ENCODE data around the gene RAB6B. TPM values are rescaled to one million over a fixed set of nuclear protein-coding genes. Genes with fewer than 3 reads are reported as not detected.

Gene RAB6B
- total and polyA plus RNA-seq, 10 donors = 1.3 to 20.4 (median 8.5) TPM

GRCh38 chr3:133935843-133936769 is 40.4 kb upstream of the RAB6B start:
- H3K4me3 ChIP-seq = no peak overlapping the region
- H3K27ac ChIP-seq = no peak overlapping the region
- peaks cover 0 to 19% (median 2%) of the 10 kb centered on the region in 6 donors for H3K4me1 ChIP-seq
- H3K36me3 ChIP-seq = peaks cover 0 to 55% (median 0%) of the 10 kb centered on the region in 6 donors
- intact Hi-C loops (cut with DNase I; ENCODE audit: low total_unique reads) = no loop called here
- 80 to 91% (median 88%) methylated on average over 12 to 13 of the region's 13 CpGs for WGBS, 5 donors
- H3K27me3 ChIP-seq (replicated peaks in 1 of 7) = no peaks in the 10 kb centered on the region
- DNase-seq = peak; percentile 44
- no peaks in the 10 kb centered on the region for H3K9me3 ChIP-seq
- TF ChIP-seq CTCF (IDR thresholded peaks at IDR 0.05 in 8 of 11, conservative IDR thresholded peaks at IDR 0.05 in 3 of 11) (no peak), POLR2AphosphoS5 (IDR thresholded peaks at IDR 0.05) (no peak), POLR2A (IDR thresholded peaks at IDR 0.05) (no peak)

GRCh38 chr3:133934996-133935842 is 39.5 kb upstream of the RAB6B start:
- TF ChIP-seq POLR2AphosphoS5 (IDR thresholded peaks at IDR 0.05) = no peak
- no peak for TF ChIP-seq POLR2A (IDR thresholded peaks at IDR 0.05)
- TF ChIP-seq CTCF (IDR thresholded peaks at IDR 0.05 in 8 of 11, conservative IDR thresholded peaks at IDR 0.05 in 3 of 11) = no peak
- 81 to 95% (median 90%) methylated on average over 11 of the region's 11 CpGs for WGBS, 5 donors
- intact Hi-C loops (cut with DNase I; ENCODE audit: low total_unique reads) = loop anchor here (5.0 kb wide), 1 partner anchor 277 kb away; no protein-coding TSS in a partner anchor
- H3K27ac ChIP-seq = no peak overlapping the region
- peaks cover 0 to 46% (median 0%) of the 10 kb centered on the region in 6 donors for H3K36me3 ChIP-seq
- H3K9me3 ChIP-seq = no peaks in the 10 kb centered on the region
- no peak overlapping the region for H3K4me3 ChIP-seq
- peaks cover 0 to 19% (median 2%) of the 10 kb centered on the region in 6 donors for H3K4me1 ChIP-seq
- peak; percentile 56 for DNase-seq
- H3K27me3 ChIP-seq (replicated peaks in 1 of 7) = no peaks in the 10 kb centered on the region

GRCh38 chr3:133934073-133934970 is 38.6 kb upstream of the RAB6B start:
- H3K36me3 ChIP-seq = peaks cover 0 to 45% (median 0%) of the 10 kb centered on the region in 6 donors
- TF ChIP-seq POLR2AphosphoS5 (IDR thresholded peaks at IDR 0.05) = no peak
- TF ChIP-seq POLR2A (IDR thresholded peaks at IDR 0.05) = no peak
- no peak for TF ChIP-seq CTCF (IDR thresholded peaks at IDR 0.05 in 8 of 11, conservative IDR thresholded peaks at IDR 0.05 in 3 of 11)
- no peaks in the 10 kb centered on the region for H3K27me3 ChIP-seq (replicated peaks in 1 of 7)
- 67 to 72% (median 69%) methylated on average over 10 of the region's 10 CpGs for WGBS, 5 donors
- no peak overlapping the region for H3K4me3 ChIP-seq
- intact Hi-C loops (cut with DNase I; ENCODE audit: low total_unique reads) = loop anchor here (5.0 kb wide), 1 partner anchor 278 kb away; no protein-coding TSS in a partner anchor
- H3K27ac ChIP-seq = no peak overlapping the region
- H3K4me1 ChIP-seq = peaks cover 0 to 19% (median 2%) of the 10 kb centered on the region in 6 donors
- H3K9me3 ChIP-seq = no peaks in the 10 kb centered on the region
- peak; percentile 54 for DNase-seq
